Loucy (cell line): ENCODE measurements around the gene HOXC13.

ENCODE experiments used
- EZH2phosphoT487 ChIP-seq: fragments of 200-600 bp; IDR thresholded peaks from 2 replicates; pipeline ENCODE4 v1.6.1; 2018; ENCODE audit warnings: antibody characterized with exemption, mild to moderate bottlenecking, moderate library complexity, borderline replicate concordance
- TF ChIP-seq, protein P1 (sequence below): fragments of 200-600 bp; sonication (generic); conservative IDR thresholded peaks from 2 replicates; pipeline ENCODE4 v1.5.1; 2014; ENCODE audit warnings: mild to moderate bottlenecking, antibody characterized with exemption, low read length

DNA sequence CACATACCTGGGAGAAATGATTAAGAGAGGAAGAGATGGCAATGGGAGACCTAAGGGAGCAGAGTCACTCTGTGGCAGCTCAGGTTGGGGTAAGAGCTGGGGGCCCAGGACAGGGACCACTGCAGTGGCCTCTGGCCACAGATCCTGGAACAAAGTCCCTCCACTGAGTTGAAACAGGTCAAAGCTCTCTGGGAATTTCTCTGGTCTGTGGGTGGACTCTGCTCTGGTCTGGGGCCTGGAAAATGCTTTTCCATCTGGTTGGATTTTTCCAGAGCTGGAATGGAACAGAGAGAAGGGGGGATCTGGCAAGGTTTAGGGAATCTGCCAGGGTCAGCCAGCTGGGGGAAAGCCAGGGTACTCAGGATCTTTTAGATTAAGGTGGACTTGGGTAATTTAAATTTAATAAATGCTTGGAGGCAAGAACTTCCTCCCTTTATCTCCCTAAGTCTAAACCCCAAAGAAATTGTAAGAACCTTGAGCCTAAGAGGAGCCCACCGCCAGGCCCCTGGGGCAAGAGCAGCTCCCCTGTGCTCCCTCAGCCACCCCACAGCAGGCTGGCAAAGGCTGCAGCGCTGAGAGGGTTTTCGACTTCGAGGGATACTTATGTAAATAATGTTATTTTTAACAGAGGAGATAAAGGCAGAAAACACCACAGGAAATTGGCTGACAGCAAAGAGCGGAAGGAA lies 50.1 kb downstream of the HOXC13 start:
- TF ChIP-seq, protein P1, sequence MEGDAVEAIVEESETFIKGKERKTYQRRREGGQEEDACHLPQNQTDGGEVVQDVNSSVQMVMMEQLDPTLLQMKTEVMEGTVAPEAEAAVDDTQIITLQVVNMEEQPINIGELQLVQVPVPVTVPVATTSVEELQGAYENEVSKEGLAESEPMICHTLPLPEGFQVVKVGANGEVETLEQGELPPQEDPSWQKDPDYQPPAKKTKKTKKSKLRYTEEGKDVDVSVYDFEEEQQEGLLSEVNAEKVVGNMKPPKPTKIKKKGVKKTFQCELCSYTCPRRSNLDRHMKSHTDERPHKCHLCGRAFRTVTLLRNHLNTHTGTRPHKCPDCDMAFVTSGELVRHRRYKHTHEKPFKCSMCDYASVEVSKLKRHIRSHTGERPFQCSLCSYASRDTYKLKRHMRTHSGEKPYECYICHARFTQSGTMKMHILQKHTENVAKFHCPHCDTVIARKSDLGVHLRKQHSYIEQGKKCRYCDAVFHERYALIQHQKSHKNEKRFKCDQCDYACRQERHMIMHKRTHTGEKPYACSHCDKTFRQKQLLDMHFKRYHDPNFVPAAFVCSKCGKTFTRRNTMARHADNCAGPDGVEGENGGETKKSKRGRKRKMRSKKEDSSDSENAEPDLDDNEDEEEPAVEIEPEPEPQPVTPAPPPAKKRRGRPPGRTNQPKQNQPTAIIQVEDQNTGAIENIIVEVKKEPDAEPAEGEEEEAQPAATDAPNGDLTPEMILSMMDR, result no peak
- TF ChIP-seq EZH2phosphoT487, result no peak
